HG03135 (cell line): ENCODE measurements around the gene GPR89A.
"Not testable (repeated sequence)": the region's sequence is repeated elsewhere in the genome, so short reads cannot be mapped to it uniquely, and the experiment has no call there.

Source experiments
- ATAC-seq: cut with Tn5 transposase; IDR thresholded peaks from one replicate; pipeline ENCODE4 v1.9.1; 2021; ENCODE audit warnings: mild to moderate bottlenecking, moderate library complexity; ENCODE audit not compliant: unreplicated experiment

GPR89A gene

DNA sequence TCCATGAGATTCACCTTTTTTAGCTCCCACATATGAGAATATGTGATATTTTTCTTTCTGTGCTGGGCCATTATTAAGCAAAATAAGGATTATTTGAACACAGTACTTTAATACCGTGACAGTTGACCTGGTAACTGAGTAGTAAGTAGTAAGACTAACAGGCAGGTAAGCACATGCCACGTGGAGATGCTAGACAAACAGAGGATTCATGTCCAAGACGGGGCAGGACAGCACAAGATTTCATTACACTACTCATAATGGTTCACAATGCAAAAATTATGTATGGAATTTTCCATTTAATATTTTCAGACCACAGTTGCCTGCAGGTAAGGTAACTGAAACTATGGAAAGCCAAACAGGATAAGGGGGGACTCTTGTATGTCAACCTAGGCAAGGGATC lies 77.1 kb downstream of the GPR89A start:
- not testable (repeated sequence) for ATAC-seq

DNA sequence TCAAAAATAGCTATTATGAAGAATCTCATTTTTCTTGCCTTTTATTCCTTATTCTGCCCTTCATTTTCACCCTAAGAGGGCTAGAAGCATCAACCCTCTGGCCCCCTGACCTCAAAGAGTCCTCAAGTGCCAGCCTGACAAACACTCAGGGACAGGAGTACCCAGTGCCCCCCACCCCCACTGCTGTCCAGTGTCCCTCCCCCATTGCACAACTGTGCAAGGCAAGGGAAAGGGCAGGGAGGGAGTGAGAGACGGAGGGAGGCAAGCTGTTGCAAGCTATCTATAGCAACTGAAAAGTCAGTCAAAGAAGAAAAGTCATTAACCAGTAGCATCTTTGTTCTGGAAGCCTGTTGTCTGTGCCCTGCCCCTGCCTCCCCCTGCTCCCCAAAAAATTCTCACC lies 78.3 kb downstream of the GPR89A start:
- ATAC-seq, result not testable (repeated sequence)

DNA sequence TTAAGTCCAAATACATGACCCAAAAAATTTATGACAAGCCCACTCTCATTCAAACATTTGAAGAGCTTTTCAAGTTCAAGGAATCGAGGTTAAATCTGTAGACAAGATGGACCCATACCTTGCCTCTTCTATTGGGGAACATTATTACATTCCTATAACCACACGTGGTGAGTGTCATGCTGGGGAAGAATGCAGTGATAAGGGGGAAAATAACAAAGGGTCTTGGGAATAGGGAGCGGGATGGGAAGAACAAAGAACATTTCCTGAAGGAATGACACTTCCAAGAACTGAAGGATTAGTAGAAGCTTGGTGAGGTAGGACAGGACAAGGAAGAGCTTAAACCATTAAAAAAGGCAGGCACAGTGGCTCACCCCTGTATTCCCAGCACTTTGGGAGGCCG lies 80.5 kb downstream of the GPR89A start:
- no peak for ATAC-seq

DNA sequence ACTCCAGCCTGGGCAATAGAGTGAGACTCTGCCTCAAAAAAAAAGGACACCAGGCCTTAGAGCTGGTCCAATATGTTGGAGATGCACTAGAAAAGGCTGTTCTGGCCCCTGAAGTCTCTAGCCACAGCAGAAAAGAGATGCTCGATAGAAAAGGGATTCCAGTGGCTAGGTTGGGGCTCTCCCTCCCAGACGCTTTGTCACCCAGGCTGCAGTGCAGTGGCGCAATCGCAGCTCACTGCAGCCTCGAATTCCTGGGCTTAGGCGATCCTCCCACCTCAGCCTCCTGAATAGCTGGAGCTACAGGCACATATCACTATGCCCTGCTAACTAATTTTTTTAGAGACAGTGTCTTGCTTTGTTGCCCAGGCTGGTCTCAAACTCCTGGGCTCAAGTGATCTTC lies 81.1 kb downstream of the GPR89A start:
- no peak for ATAC-seq

DNA sequence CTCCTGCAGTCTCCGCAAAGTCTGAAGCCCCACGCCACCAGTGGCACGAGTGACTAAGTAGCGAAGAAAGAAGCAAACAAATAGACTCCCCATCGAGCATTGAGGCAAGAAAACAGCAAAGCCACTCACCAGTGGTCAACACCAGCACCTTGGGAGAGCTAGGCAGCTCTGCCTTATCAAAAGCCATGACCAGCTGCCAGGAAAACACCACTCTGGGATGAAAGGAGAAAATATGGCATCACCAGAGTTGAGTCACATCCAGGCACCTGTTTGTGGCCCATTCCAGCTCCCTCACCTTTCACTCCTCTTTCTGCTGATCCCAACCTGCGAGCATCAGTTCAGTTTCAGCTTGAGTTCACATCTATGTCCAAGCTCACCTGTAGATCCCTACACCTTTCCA lies 82.1 kb downstream of the GPR89A start:
- ATAC-seq, result no peak

DNA sequence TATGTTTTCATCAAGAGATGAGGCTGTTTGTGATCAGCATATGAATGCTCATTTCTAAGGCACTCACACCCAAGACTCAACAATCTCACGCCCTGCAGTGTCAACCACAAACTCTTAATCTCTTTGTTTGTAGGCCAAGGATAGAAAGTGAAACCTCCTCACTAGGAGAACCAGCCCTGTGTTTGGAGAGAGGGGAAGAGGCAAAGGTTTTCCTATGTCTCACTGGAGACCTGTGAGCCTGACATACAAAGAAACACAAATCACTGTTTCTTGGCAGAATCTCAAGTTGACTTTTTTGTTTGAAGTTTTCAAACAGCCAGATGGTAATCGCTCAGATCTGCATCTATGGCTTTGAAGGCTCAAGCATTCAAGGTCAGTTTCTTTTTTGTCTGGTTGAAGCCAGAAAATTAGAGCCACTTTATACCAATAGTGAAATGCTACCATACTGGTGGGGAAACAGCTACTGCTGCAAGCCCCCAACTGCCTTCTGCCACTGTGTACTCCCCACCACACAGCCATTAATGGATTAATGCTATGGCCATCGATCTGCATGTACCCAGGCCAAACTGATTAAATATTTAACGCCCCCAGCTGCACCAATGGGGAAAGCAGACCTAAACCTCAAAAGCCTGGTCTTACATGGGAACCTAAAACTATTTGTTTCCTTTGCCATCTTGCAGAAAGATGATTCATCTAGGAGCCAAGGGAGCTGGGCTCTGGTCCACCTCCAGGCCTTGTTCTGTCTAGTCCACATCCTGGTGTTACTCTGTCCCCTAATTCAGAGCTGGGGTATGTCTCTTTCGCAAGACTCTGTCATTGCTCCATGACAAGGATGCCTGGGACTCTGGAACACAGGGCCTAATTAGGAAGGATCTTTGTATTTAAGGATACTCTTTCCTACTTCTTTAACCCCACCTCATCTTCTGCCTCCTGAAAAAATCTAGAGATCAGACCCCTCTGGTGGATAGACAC lies 83.1 kb downstream of the GPR89A start:
- ATAC-seq, result no peak

DNA sequence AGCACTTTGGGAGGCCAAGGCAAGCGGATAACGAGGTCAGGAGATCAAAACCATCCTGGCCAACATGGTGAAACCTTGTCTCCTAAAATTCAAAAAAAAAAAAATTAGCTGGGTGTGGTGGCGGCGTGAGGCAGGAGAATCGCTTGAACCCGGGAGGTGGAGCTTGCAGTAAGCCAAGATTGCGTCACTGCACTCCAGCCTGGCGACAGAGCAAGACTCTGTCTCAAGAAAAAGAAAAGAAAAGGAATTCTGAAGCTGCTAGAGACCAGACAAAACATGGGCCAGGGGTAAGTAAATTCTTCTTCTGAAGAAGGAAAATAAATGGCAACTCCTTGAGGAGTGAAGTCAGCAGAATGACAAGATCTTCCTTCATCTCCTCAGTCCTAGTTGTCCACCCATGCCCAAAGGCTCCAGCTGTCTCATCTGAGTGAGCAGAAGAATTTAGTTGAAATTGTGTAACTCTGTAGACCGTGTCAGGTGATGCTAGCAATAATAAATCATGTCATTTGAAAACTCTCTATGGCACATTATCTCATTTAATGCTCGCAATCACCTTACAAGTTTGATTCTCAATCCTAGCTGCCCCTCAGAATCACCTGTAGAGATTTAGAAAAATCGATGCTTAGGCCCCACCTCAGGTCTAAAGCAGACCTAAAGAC lies 85.1 kb downstream of the GPR89A start:
- ATAC-seq, result no peak

DNA sequence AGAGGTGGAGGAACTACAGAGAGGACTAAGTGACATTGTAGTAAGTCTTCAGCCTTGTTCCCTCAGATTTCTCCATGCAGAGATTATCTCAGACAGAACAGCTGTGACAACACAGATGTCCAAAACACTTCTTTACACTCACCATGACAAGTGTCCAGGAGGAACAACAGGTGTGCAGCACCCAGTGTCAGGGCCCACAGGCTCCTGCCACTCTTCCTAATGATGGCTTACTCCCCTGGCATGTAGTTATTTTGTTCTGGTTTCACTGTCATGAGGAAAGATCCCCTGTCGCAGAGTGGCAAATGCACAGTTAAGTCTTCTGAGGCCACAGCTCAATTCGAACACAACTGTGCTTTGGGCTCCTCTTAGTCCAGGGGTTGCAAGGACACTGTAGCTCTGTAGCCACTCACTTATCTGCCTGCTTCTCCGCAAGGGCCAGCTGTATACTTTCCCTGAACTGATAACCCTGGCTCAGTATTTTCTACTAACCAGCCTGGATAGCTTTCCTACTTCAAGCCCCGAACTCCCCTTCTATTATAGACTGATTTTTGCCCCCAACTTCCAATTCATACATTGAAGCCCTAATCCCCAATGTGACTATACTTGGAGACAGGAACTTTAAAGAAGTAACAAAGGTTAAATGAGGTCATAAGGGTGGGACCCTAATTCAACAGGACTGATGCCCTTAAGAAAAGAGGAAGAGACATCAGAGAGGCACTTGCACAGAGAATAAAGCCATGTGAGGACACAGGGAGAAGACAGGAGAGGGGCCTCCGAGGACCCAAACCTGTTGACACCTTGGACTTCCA lies 88.2 kb downstream of the GPR89A start:
- ATAC-seq, result no peak

DNA sequence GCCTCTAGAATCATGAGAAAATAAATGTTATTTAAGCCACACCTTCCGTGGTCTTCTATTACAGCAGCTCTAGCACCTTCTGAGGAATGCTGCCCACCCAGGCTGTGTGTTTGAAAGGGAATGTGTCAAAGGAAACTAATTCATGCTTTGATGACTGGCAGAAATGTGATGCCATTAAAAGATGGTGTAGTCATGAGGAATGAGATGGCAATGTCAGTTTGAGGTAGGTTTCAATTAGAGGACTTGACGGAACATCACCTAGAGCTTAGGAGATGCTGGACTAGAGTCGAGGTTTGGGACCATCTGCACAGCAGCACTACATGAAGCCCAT lies 88.8 kb downstream of the GPR89A start:
- ATAC-seq, result no peak

DNA sequence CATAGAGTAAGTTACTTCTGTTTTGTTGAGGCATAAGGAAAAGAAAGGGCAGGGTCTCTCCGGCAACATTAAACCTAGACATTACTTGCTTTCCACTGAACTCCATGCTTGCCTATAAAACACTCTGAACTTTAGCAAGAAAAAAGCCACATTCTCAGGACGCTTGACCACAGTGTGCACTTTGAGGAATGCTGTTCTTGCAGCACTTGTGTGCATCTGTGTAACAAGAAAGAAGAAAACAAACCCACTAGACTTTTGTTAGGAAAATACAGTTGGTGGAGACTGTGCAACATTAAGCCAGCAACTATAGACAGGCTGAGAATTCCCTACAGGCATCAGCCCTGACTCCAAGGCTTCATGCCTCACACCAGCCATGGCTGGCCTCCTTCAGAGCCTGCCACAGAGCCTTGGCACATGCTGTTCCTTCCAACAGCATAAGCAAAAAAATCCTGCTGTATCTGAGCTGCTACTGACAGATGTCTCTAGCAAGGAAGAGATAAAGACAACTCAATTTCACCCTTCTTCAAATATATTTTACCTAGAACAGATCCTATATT lies 93.6 kb downstream of the GPR89A start:
- no peak for ATAC-seq

DNA sequence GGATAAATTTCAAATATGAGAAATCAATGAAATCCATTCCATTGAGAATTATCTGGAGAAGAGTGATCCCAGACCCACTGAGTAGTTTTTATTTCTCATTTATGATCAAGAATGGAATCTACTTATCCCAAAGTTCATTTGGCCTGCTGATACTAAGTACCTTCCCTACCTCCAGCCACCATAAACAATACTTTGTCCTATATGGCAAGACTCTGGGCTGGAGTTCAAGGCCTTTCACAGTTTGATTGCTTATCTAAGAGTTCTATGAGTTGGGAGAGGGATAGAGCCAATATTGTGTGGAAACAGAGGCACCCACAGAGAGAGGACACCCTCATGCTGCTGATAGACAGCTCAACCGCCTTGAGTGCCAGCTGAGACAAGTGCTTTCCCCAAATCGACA lies 94.3 kb downstream of the GPR89A start:
- ATAC-seq, result no peak

DNA sequence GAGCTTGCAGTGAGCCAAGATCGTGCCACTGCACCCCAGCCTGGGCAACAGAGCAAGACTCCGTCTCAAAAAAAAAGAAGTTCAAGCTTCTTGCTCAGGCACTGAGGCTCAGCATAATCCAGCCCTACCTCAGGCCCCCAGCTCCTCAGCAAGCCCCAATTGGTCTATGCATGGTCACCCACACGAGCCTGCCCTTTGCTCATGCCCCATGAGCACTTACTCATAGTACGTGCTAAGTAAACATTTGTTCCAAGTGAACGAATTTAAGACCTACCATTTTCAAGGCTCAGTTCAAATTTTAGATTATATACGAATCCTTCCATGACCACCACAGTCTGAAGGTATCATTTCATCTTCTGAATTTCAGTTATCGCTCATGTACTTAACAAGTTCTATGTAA lies 95.0 kb downstream of the GPR89A start:
- no peak for ATAC-seq

DNA sequence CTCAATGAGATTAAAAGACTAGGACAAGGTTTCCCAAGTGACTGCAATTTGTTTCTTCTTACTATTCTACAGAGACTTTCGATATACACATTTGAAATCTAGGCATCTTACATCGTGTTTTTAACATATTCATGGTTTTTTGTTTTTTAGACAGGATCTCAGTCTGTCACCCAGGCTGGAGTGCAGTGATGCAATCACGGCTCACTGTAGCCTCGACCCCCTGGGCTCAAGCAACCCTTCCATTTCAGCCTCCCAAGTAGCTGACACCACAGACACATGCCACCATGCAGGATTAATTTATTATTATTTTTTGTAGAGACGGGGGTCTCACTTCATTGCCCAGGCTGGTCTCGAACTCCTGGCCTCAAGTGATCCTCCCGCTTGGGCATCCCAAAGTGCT lies 97.8 kb downstream of the GPR89A start:
- no peak for ATAC-seq

DNA sequence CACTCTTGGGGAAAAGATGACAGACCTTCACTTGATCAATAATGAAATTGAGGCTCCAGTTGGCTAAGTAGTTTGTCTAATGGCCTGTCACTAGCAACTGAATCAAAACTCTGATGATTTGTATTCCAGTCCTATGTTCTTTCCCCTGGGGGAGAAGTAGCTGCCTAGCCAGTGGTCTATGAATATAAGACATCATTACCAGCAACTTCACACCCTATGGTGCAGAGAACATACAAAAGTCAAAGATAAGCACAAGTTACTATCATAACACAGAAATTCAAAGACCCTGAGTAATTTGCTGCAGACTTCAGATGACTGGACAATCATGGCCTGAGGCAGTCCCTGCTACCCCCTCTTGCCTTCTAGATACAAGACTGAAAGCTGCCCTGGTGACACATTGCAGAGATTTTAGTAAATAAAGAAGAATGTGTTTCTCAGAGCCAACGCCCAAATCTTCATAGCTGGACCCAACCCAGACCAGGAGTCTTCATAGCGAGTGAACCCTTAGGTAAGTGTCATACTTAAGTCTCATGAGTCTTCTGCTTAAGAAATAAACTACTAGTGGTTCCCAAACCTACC lies 98.4 kb downstream of the GPR89A start:
- no peak for ATAC-seq

DNA sequence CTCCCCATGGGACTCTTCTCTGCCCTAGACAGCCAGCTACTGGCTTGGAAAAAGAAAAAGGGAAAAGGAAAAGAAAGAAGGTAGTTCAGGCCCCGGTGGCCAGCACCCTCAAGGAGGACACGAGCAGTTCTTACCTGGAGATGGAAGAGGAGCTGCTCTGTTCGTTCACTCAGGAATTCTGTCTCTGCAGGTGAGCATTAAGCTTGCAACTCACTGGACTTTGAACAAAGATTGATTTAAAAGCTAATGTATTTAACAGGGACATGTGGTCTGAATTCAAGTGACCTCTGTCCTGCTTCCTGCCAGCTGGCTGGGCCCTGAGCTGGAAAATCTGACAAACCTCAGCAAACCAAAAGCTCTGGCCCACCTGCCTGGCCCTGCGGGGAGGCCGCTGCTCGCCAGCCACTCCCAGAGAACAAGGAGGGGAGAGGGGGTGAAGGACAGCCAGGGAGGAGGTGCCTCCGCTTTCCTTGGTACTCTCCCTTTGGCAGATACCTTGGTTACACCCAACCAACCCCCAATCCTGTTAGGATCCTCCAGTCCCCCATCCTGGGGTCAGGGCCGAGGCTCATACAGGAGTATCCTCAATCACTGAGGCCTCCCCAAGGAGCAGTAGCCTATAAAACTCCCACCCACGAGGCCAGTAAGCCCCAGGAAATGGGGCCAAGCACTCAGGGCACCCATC lies 99.5 kb downstream of the GPR89A start, which contains the start of gene PDZK1:
Gene PDZK1, minus strand, starts transcription at position 186 of the 685 bp plus-strand sequence. CDS start 19,347 bp downstream, outside the sequence.
- ATAC-seq, result no peak

DNA sequence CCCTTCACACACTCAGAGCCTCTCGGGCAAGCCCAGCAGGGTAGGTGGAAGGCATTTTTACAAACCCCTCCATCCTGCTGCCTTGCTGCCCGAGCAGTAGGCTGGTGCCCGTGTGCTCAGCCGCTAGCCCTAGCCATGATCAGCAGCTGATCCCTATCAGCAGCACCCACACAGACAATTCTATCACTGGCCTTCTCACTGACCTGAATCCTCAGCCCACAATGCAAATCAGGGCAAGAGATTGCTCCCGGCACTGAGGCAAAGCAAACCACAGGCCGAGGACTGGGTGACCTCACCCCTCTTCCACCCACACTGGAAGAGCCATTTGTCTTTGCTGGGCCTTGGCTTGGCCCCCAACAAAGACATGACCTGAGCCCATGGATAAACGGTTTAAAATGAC lies 100.3 kb downstream of the GPR89A start:
- ATAC-seq, result no peak

DNA sequence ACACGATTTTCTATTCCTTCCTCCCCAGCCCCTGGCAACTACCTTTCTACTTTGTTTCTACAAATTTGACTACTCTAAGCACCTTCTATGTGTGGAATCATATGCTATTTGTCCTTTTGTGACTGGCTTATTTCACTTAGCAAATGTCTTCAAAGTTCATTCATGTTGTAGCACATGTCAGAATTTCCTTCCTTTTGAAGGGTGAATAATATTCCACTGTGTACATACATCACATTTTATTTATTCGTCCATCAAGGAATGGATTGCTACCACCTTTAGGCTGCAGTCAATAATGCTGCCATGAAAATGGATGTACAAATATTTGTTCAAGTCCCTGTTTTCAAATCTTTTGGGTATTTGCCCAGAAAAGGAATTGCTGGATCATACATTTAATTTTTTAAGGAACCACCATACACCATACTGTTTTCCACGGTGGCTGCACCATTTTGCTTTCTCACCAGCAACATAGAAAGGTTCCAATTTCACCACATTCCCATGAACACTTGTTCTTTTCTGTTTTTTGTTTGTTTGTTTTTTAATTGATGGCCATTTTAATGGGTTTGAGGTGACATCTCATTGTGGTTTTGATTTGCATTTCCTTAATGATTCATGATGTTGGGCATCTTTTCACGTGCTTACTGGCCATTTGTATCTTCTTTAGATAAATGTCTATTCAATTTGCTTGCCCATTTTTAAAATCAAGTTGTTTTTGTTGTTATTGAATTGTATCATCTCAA lies 102.7 kb downstream of the GPR89A start:
- no peak for ATAC-seq

DNA sequence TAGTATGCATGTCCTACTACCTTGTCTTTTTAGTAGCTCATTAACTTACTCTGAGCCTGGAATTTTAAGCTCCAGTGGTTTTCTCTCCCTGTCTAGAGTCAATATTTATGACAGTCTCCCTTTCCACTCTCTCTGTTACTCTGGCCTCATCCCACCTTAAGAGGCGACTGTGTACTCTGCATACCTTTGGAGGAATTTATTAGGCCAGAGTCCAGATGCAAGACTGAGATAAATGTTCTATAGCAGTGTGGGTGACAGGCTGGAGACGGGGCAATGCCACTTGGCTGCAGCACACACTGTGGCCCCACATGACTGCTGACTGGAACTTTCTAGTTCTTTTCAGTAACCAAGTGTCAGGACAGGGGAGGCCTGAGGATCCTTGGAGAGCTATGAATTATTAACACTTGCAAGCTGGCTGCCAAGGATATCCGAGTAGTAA lies 103.4 kb downstream of the GPR89A start:
- no peak for ATAC-seq

DNA sequence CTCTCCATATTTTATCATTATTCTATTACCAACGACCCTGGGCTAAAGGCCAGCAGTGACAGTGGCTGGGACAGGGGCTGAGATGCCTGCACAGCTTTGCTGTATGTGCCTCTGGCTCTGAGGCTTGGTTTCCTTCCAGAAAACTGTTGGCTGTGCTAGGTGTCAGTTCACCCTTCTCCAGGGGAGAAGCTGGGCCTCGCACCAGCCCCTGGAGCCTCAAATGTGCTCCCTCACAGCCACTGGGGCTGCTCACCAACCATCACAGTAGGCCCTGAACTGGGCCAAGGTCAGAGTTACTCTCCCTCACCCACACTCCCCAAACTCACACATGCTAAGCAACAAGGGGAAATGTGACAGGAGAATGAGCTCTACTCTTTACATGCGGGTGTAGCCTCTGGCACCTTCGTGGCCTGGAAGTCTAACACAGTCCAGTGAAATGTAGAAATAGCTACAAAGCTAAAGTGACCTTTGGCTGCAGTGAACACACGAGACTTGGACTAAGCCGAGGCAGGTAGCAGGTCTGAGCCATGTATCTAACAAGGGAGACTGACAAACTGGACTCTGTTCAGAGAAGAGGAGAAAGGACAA lies 106.8 kb downstream of the GPR89A start:
- ATAC-seq, result no peak
